Uterus (tissue), 4 donors: ENCODE measurements around the gene KCNMA1. TPM values are rescaled to one million over a fixed set of nuclear protein-coding genes. Genes with fewer than 3 reads are reported as not detected.

Experiments
- DNase-seq, 2 donors: peaks; one replicate each; pipeline ENCODE4 v3.0.0-alpha.2; 2019 to 2020
- H3K27ac ChIP-seq, 2 donors: fragments of 200-600 bp; sonication (generic); 1 replicate in 1 of 2; 2 replicates in 1 of 2; pipeline ENCODE4 v1.5.1; 2016 to 2018
- H3K27me3 ChIP-seq, 2 donors: fragments of 200-600 bp; sonication (generic); one replicate each; pipeline ENCODE4 v1.5.1; 2018 to 2019; ENCODE audit warnings: control low read depth in 1 of 2
- H3K36me3 ChIP-seq, 2 donors: fragments of 200-600 bp; sonication (generic); one replicate each; pipeline ENCODE4 v1.5.1; 2019; ENCODE audit warnings: control low read depth in 1 of 2
- H3K4me1 ChIP-seq, 2 donors: fragments of 200-600 bp; sonication (generic); one replicate each; pipeline ENCODE4 v1.5.1; 2018 to 2019; ENCODE audit warnings: control low read depth in 1 of 2
- H3K4me3 ChIP-seq, 2 donors: fragments of 200-600 bp; sonication (generic); 1 replicate in 1 of 2; 2 replicates in 1 of 2; pipeline ENCODE4 v1.5.1; 2018 to 2019; ENCODE audit warnings: mild to moderate bottlenecking in 1 of 2
- H3K9me3 ChIP-seq, 2 donors: fragments of 200-600 bp; sonication (generic); one replicate each; pipeline ENCODE4 v1.5.1; 2019; ENCODE audit warnings: control low read depth in 1 of 2
- CTCF ChIP-seq, 4 experiments: fragments of 200-600 bp in 2 of 4; fragments of 450-650 bp in 2 of 4; sonication (generic) in 2 of 4; IDR thresholded peaks; one replicate each; pipeline ENCODE4 v1.5.1; 2016 to 2019; ENCODE audit warnings: antibody characterized with exemption in 4 of 4, mild to moderate bottlenecking in 2 of 4, moderate library complexity in 1 of 4
- POLR2A ChIP-seq, 2 donors: fragments of 450-650 bp; IDR thresholded peaks; one replicate each; pipeline ENCODE4 v1.6.1; 2016; ENCODE audit warnings: antibody characterized with exemption in 2 of 2, mild to moderate bottlenecking in 1 of 2, moderate library complexity in 1 of 2
- intact Hi-C: fragments of 100-400 bp; cut with DNase I; formaldehyde crosslinking; loops from one replicate; pipeline ENCODE4 v1.15.1; 2023; ENCODE audit warnings: low total_unique reads
- total RNA-seq, 4 donors: library from RNA; depleted of rRNA in 3 of 4; stranded (reverse); fragments of >200 nt in 3 of 4; gene quantifications; one replicate each; pipeline versions ENCODE4 v1.1.0 to v1.2.4, GENCODE V29; 2014 to 2023
- donor health status: DM: yes; HTN: yes; CAD: no.

The KCNMA1 gene
- total RNA-seq, 4 donors from 2014 or later = 86.2 to 236 (median 164) TPM

GRCh38 chr10:77024461-77024860, 613.1 kb downstream of the KCNMA1 start:
- Histone ChIP-seq H3K27ac (no peak overlapping the region), H3K27me3 (no peaks in the 10 kb centered on the region), H3K4me1 (no peaks in the 10 kb centered on the region), H3K9me3 (no peaks in the 10 kb centered on the region), H3K36me3 (no peaks in the 10 kb centered on the region), H3K4me3 (no peak overlapping the region)
- no peak for TF ChIP-seq POLR2A (IDR thresholded peaks at IDR 0.05)
- no peak for TF ChIP-seq CTCF (IDR thresholded peaks at IDR 0.05)
- intact Hi-C loops = no loop called here
- DNase-seq = no peak

GRCh38 chr10:77023396-77023795, 614.2 kb downstream of the KCNMA1 start:
- intact Hi-C loops = no loop called here
- DNase-seq = no peak

GRCh38 chr10:77022671-77023070, 614.9 kb downstream of the KCNMA1 start:
- TF ChIP-seq CTCF (IDR thresholded peaks at IDR 0.05) (no peak), POLR2A (IDR thresholded peaks at IDR 0.05) (no peak)
- Histone ChIP-seq H3K27me3 (no peaks in the 10 kb centered on the region), H3K9me3 (no peaks in the 10 kb centered on the region), H3K27ac (no peak overlapping the region), H3K36me3 (no peaks in the 10 kb centered on the region), H3K4me3 (no peak overlapping the region), H3K4me1 (no peaks in the 10 kb centered on the region)
- DNase-seq = no peak
- intact Hi-C loops = no loop called here

More at GRCh38 chr10:77023396-77023795, 614.2 kb downstream of the KCNMA1 start:
- Histone ChIP-seq H3K4me1 (no peaks in the 10 kb centered on the region), H3K27me3 (no peaks in the 10 kb centered on the region), H3K27ac (no peak overlapping the region), H3K4me3 (no peak overlapping the region), H3K9me3 (no peaks in the 10 kb centered on the region), H3K36me3 (no peaks in the 10 kb centered on the region)
- TF ChIP-seq POLR2A (IDR thresholded peaks at IDR 0.05) (no peak), CTCF (IDR thresholded peaks at IDR 0.05) (no peak)

- Histone ChIP-seq H3K27me3 (no peaks in the 10 kb centered on the region), H3K36me3 (no peaks in the 10 kb centered on the region), H3K4me3 (no peak overlapping the region), H3K4me1 (no peaks in the 10 kb centered on the region), H3K9me3 (no peaks in the 10 kb centered on the region), H3K27ac (no peak overlapping the region)
- intact Hi-C loops = no loop called here
- no peak for TF ChIP-seq CTCF (IDR thresholded peaks at IDR 0.05)
- TF ChIP-seq POLR2A (IDR thresholded peaks at IDR 0.05) = no peak
- no peak for DNase-seq
These were observed 615.6 kb downstream of the KCNMA1 start for GRCh38 chr10:77021966-77022490.

GRCh38 chr10:77020426-77021040, 617.1 kb downstream of the KCNMA1 start:
- no peaks in the 10 kb centered on the region for H3K36me3 ChIP-seq
- DNase-seq = no peak
- no peak overlapping the region for H3K27ac ChIP-seq
- H3K4me1 ChIP-seq = no peaks in the 10 kb centered on the region
- H3K27me3 ChIP-seq = no peaks in the 10 kb centered on the region
- TF ChIP-seq CTCF (IDR thresholded peaks at IDR 0.05) (no peak), POLR2A (IDR thresholded peaks at IDR 0.05) (no peak)
- H3K4me3 ChIP-seq = no peak overlapping the region
- intact Hi-C loops = no loop called here
- H3K9me3 ChIP-seq = no peaks in the 10 kb centered on the region
